Neuronal stem cell (in vitro differentiated cells): ENCODE results near the gene ATIC.
A peak's percentile ranks its signal among the peaks of the same experiment; 100 is the strongest.

Experiments used
- DNase-seq: peaks from one replicate; pipeline ENCODE4 v3.0.0-alpha.2; 2013; ENCODE audit warnings: low spot score
- H2AFZ ChIP-seq: one replicate; pipeline ENCODE4 v1.6.1; 2013; ENCODE audit warnings: mild to moderate bottlenecking, low read length, inconsistent platforms
- H2AK5ac ChIP-seq: 2 replicates; pipeline ENCODE4 v1.6.1; 2013; ENCODE audit warnings: low read depth, mild to moderate bottlenecking, inconsistent platforms, low read length, moderate library complexity, mixed read lengths
- H2BK120ac ChIP-seq: 2 replicates; pipeline ENCODE4 v1.6.1; 2013; ENCODE audit warnings: low read depth, mild to moderate bottlenecking, inconsistent platforms, low read length, moderate library complexity, mixed read lengths
- H2BK12ac ChIP-seq: one replicate; pipeline ENCODE4 v1.6.1; 2013; ENCODE audit warnings: low read length, inconsistent platforms
- H2BK15ac ChIP-seq: 2 replicates; pipeline ENCODE4 v1.6.1; 2013; ENCODE audit warnings: mild to moderate bottlenecking, low read length, inconsistent platforms, mixed read lengths
- H2BK5ac ChIP-seq: one replicate; pipeline ENCODE4 v1.6.1; 2013; ENCODE audit warnings: inconsistent platforms, mild to moderate bottlenecking, low read length, moderate library complexity
- H3K14ac ChIP-seq: one replicate; pipeline ENCODE4 v1.6.1; 2013; ENCODE audit warnings: low read length, inconsistent platforms
- H3K18ac ChIP-seq: 2 replicates; pipeline ENCODE4 v1.6.1; 2013; ENCODE audit warnings: low read length, inconsistent platforms
- H3K23ac ChIP-seq: 2 replicates; pipeline ENCODE4 v1.6.1; 2013; ENCODE audit warnings: low read depth, mild to moderate bottlenecking, mixed read lengths, low read length, inconsistent platforms; ENCODE audit not compliant: poor library complexity
- H3K27ac ChIP-seq: replicated peaks from 3 replicates; pipeline ENCODE4 v1.5.1; 2013; ENCODE audit warnings: low read length, inconsistent platforms
- H3K27me3 ChIP-seq, 3 experiments: 2 replicates each; pipeline ENCODE4 v1.6.1; 2013; ENCODE audit warnings: low read length in 3 of 3, mild to moderate bottlenecking in 2 of 3, inconsistent platforms in 1 of 3, low read depth in 1 of 3, mixed read lengths in 1 of 3, moderate library complexity in 1 of 3; ENCODE audit not compliant: control insufficient read depth in 3 of 3, insufficient read depth in 3 of 3
- H3K36me3 ChIP-seq, 2 donors: replicated peaks in 1 of 2; 2 replicates each; pipeline ENCODE4 v1.6.1; 2013; ENCODE audit warnings: low read length in 2 of 2; ENCODE audit not compliant: control insufficient read depth in 2 of 2, insufficient read depth in 2 of 2
- H3K4ac ChIP-seq: 2 replicates; pipeline ENCODE4 v1.6.1; 2013; ENCODE audit warnings: inconsistent platforms, mild to moderate bottlenecking, low read length, moderate library complexity
- H3K4me1 ChIP-seq, 2 donors: 1 replicate in 1 of 2; 2 replicates in 1 of 2; pipeline ENCODE4 v1.6.1; 2013; ENCODE audit warnings: low read length in 2 of 2, low read depth in 1 of 2; ENCODE audit not compliant: control insufficient read depth in 2 of 2, insufficient read depth in 1 of 2
- H3K4me2 ChIP-seq: one replicate; pipeline ENCODE4 v1.6.1; 2013; ENCODE audit warnings: mild to moderate bottlenecking, low read length, inconsistent platforms; ENCODE audit not compliant: insufficient read depth, poor library complexity, severe bottlenecking
- H3K4me3 ChIP-seq, 2 donors: 2 replicates each; pipeline ENCODE4 v1.5.1; 2013; ENCODE audit warnings: low read length in 2 of 2, mild to moderate bottlenecking in 2 of 2, inconsistent platforms in 1 of 2, moderate library complexity in 1 of 2
- H3K79me1 ChIP-seq: one replicate; pipeline ENCODE4 v1.6.1; 2013; ENCODE audit warnings: low read depth, mild to moderate bottlenecking, inconsistent platforms, low read length, moderate library complexity
- H3K9ac ChIP-seq: one replicate; pipeline ENCODE4 v1.6.1; 2013; ENCODE audit warnings: mild to moderate bottlenecking, low read depth, low read length, inconsistent platforms; ENCODE audit not compliant: poor library complexity
- H3K9me3 ChIP-seq, 2 donors: replicated peaks in 1 of 2; 2 replicates each; pipeline versions ENCODE3 to v1.6.1; 2013; ENCODE audit warnings: low read length in 2 of 2, mild to moderate bottlenecking in 2 of 2, inconsistent platforms in 1 of 2, low read depth in 1 of 2, mixed read lengths in 1 of 2, moderate library complexity in 1 of 2; ENCODE audit not compliant: control insufficient read depth in 2 of 2, insufficient read depth in 1 of 2
- H4K8ac ChIP-seq: one replicate; pipeline ENCODE4 v1.6.1; 2013; ENCODE audit warnings: low read depth, mild to moderate bottlenecking, inconsistent platforms, low read length, moderate library complexity
- H4K91ac ChIP-seq: one replicate; pipeline ENCODE4 v1.6.1; 2013; ENCODE audit warnings: low read length, low read depth, mild to moderate bottlenecking, inconsistent platforms; ENCODE audit not compliant: poor library complexity
- WGBS, 2 donors: extraction: QIAGEN DNeasy Blood & Tissue Kit; methylation state at CpG; one replicate each; pipeline ENCODE4 v1.1.7; 2013; ENCODE audit warnings: missing lambda C conversion rate in 2 of 2, mixed read lengths in 1 of 2; ENCODE audit not compliant: insufficient read length in 2 of 2, insufficient replicate concordance in 1 of 2; ENCODE audit errors: extremely low coverage in 2 of 2; 5-methylcytosine and 5-hydroxymethylcytosine counted together

Gene ATIC

GRCh38 chr2:215374642-215375466, 63.0 kb downstream of the ATIC start:
- no CpG with 5 or more reads among the region's 10 CpGs for WGBS, 2 donors
- Histone ChIP-seq H3K4me2 (no peak overlapping the region), H3K23ac (no peak overlapping the region), H3K4ac (no peak overlapping the region), H3K4me1 (no peaks in the 10 kb centered on the region), H3K9me3 (no peaks in the 10 kb centered on the region), H3K27me3 (no peaks in the 10 kb centered on the region), H3K4me3 (no peak overlapping the region), H3K18ac (no peak overlapping the region), H3K79me1 (no peaks in the 10 kb centered on the region), H3K14ac (no peak overlapping the region), H4K8ac (no peak overlapping the region), H3K27ac (no peak overlapping the region), H2BK12ac (no peak overlapping the region), H2BK5ac (no peak overlapping the region), H4K91ac (no peak overlapping the region), H3K9ac (no peak overlapping the region), H2BK120ac (no peak overlapping the region), H2BK15ac (no peak overlapping the region), H2AK5ac (no peak overlapping the region), H2AFZ (no peak overlapping the region), H3K36me3 (peaks cover 31 to 94% of the 10 kb centered on the region in 2 donors)
- no peak for DNase-seq

GRCh38 chr2:215375467-215375830, 63.6 kb downstream of the ATIC start:
- no peak overlapping the region for H3K27ac ChIP-seq
- no peak overlapping the region for H2AK5ac ChIP-seq
- H2BK12ac ChIP-seq: no peak overlapping the region
- H4K8ac ChIP-seq: no peak overlapping the region
- no peak overlapping the region for H3K4me2 ChIP-seq
- no peak for DNase-seq
- no peaks in the 10 kb centered on the region for H3K79me1 ChIP-seq
- no peak overlapping the region for H3K4ac ChIP-seq
- H4K91ac ChIP-seq: no peak overlapping the region
- H3K23ac ChIP-seq: no peak overlapping the region
- H3K4me3 ChIP-seq: no peak overlapping the region
- no peak overlapping the region for H2BK5ac ChIP-seq
- no peak overlapping the region for H2AFZ ChIP-seq
- peaks cover 29 to 92% of the 10 kb centered on the region in 2 donors for H3K36me3 ChIP-seq
- H3K9ac ChIP-seq: no peak overlapping the region
- no peak overlapping the region for H2BK15ac ChIP-seq
- H3K9me3 ChIP-seq: no peaks in the 10 kb centered on the region
- H3K27me3 ChIP-seq: no peaks in the 10 kb centered on the region
- no peak overlapping the region for H3K18ac ChIP-seq
- no peak overlapping the region for H2BK120ac ChIP-seq
- H3K4me1 ChIP-seq: no peaks in the 10 kb centered on the region
- no peak overlapping the region for H3K14ac ChIP-seq
- WGBS, 2 donors: no CpG with 5 or more reads among the region's 6 CpGs

- no peak overlapping the region for H2AFZ ChIP-seq
- H3K4ac ChIP-seq: no peak overlapping the region
- H2BK12ac ChIP-seq: no peak overlapping the region
- no peak overlapping the region for H4K8ac ChIP-seq
- peaks cover 31 to 93% of the 10 kb centered on the region in 2 donors for H3K36me3 ChIP-seq
- DNase-seq: no peak
- WGBS, 2 donors: no CpG with 5 or more reads among the region's 9 CpGs
- H3K23ac ChIP-seq: no peak overlapping the region
- no peaks in the 10 kb centered on the region for H3K4me1 ChIP-seq
- no peak overlapping the region for H3K14ac ChIP-seq
- H3K27me3 ChIP-seq: no peaks in the 10 kb centered on the region
- no peak overlapping the region for H2BK120ac ChIP-seq
- no peaks in the 10 kb centered on the region for H3K9me3 ChIP-seq
- no peak overlapping the region for H2BK5ac ChIP-seq
- H3K18ac ChIP-seq: no peak overlapping the region
- no peak overlapping the region for H3K4me2 ChIP-seq
- no peak overlapping the region for H3K27ac ChIP-seq
- H2AK5ac ChIP-seq: no peak overlapping the region
- H3K9ac ChIP-seq: no peak overlapping the region
- no peak overlapping the region for H4K91ac ChIP-seq
- no peaks in the 10 kb centered on the region for H3K79me1 ChIP-seq
- H3K4me3 ChIP-seq: peak overlapping the region in 1 of 2 donors; percentile 10
- no peak overlapping the region for H2BK15ac ChIP-seq
Observed at GRCh38 chr2:215376103-215376780, 64.4 kb downstream of the ATIC start.

- Histone ChIP-seq H3K36me3 (peaks cover 27 to 92% of the 10 kb centered on the region in 2 donors), H3K4me3 (no peak overlapping the region), H2AFZ (no peak overlapping the region), H2BK5ac (no peak overlapping the region), H3K9me3 (no peaks in the 10 kb centered on the region), H3K4ac (no peak overlapping the region), H3K27me3 (no peaks in the 10 kb centered on the region), H3K9ac (no peak overlapping the region), H3K14ac (no peak overlapping the region), H3K23ac (no peak overlapping the region), H3K4me2 (no peak overlapping the region), H2BK120ac (no peak overlapping the region), H2BK12ac (no peak overlapping the region), H3K79me1 (no peaks in the 10 kb centered on the region), H3K18ac (no peak overlapping the region), H4K8ac (no peak overlapping the region), H3K4me1 (no peaks in the 10 kb centered on the region), H2AK5ac (no peak overlapping the region), H4K91ac (no peak overlapping the region), H2BK15ac (no peak overlapping the region), H3K27ac (no peak overlapping the region)
- DNase-seq: no peak
- WGBS, 2 donors: no CpG with 5 or more reads among the region's 2 CpGs
Observed at GRCh38 chr2:215377283-215377682, 65.4 kb downstream of the ATIC start.
